IgD-negative memory B cell (primary cell): ENCODE results near the gene NINL. TPM values are rescaled to one million over a fixed set of nuclear protein-coding genes. Genes with fewer than 3 reads are reported as not detected.
A peak's percentile ranks its signal among the peaks of the same experiment; 100 is the strongest.

Experiments used
- H3K27ac Mint-ChIP-seq, 3 donors: one replicate each; pipeline ENCODE4 v1.8.0; 2020 to 2022; ENCODE audit warnings: mild to moderate bottlenecking in 3 of 3, mixed read lengths in 3 of 3, moderate library complexity in 1 of 3
- H3K27me3 Mint-ChIP-seq: one replicate; pipeline ENCODE4 v1.8.0; 2021; ENCODE audit warnings: mixed read lengths
- H3K36me3 Mint-ChIP-seq: one replicate; pipeline ENCODE4 v1.8.0; 2020; ENCODE audit warnings: mild to moderate bottlenecking, mixed read lengths
- H3K4me1 Mint-ChIP-seq, 3 donors: one replicate each; pipeline ENCODE4 v1.8.0; 2020 to 2022; ENCODE audit warnings: mixed read lengths in 3 of 3, mild to moderate bottlenecking in 1 of 3
- H3K4me3 Mint-ChIP-seq, 4 donors: one replicate each; pipeline ENCODE4 v1.8.0; 2020 to 2022; ENCODE audit warnings: mild to moderate bottlenecking in 4 of 4, mixed read lengths in 4 of 4, moderate library complexity in 3 of 4
- H3K9me3 Mint-ChIP-seq, 3 donors: one replicate each; pipeline ENCODE4 v1.8.0; 2020 to 2021; ENCODE audit warnings: mixed read lengths in 3 of 3, mild to moderate bottlenecking in 1 of 3
- polyA plus RNA-seq: library from polyadenylated mRNA; unstranded; fragments of 300-500 nt; fragmentation: Illumina TruSeq; gene quantifications from one replicate; pipeline ENCODE4 v1.2.3, GENCODE V29; 2021

Gene NINL
- polyA plus RNA-seq, 1 donor from 2014 or later = 1.8 TPM

GRCh38 chr20:25459916-25460535, 125.3 kb downstream of the NINL start:
- no peaks in the 10 kb centered on the region for H3K9me3 Mint-ChIP-seq

GRCh38 chr20:25459111-25459830, 126.1 kb downstream of the NINL start:
- no peak overlapping the region for H3K4me3 Mint-ChIP-seq
- H3K4me1 Mint-ChIP-seq = peaks cover 0 to 3% (median 3%) of the 10 kb centered on the region in 3 donors
- H3K9me3 Mint-ChIP-seq = no peaks in the 10 kb centered on the region

More at GRCh38 chr20:25459916-25460535, 125.3 kb downstream of the NINL start:
- H3K27ac Mint-ChIP-seq = no peak overlapping the region
- no peak overlapping the region for H3K4me3 Mint-ChIP-seq
- H3K36me3 Mint-ChIP-seq = peaks cover 8% of the 10 kb centered on the region
- peaks cover 0 to 3% (median 3%) of the 10 kb centered on the region in 3 donors for H3K4me1 Mint-ChIP-seq
- peaks cover 4% of the 10 kb centered on the region for H3K27me3 Mint-ChIP-seq

DNA sequence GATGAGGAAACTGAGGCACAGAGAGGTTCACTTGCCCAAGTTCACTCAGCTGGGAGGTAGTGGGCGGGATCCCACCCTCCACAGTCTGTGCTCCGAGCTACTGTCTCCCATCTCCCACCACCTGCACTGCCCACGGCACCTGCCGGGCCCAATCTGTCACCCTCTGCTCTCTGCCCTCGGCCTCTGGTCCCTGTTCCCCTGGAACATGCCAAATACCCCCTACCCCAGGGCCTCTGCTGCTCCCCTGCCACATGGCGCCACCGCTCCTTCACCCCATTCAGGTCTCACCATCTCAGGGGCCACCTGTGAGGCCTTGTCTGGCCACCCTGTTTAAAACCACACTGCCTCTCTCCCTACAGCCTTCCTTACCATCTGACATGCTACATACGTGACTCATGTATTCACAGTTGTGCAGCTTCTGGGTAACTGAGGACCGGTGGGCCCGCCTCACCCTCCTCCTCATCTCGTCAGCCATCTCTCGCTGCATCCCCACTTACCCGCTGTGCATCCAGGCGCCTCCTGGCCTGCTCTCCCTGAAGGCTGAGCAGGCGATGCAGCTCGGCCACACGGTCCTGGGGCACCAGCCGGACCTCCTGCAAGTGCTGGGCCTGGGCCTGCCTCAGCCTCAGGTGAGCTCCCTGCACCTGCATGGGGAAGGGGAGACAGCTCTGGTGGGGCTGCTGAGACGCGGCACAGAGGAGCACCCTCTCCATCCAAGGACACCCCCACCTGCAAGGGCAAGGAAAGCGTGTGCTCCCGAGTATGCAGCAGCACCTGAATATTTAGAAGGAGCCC, 127.2 kb downstream of the NINL start:
- peaks cover 4% of the 10 kb centered on the region for H3K36me3 Mint-ChIP-seq
- no peak overlapping the region for H3K27ac Mint-ChIP-seq
- no peaks in the 10 kb centered on the region for H3K9me3 Mint-ChIP-seq
- no peaks in the 10 kb centered on the region for H3K27me3 Mint-ChIP-seq
- no peak overlapping the region for H3K4me3 Mint-ChIP-seq
- H3K4me1 Mint-ChIP-seq = peaks cover 0 to 3% (median 3%) of the 10 kb centered on the region in 3 donors

More at GRCh38 chr20:25459111-25459830, 126.1 kb downstream of the NINL start:
- H3K27me3 Mint-ChIP-seq = peaks cover 2% of the 10 kb centered on the region
- H3K27ac Mint-ChIP-seq = no peak overlapping the region
- H3K36me3 Mint-ChIP-seq = peaks cover 4% of the 10 kb centered on the region

GRCh38 chr20:25454153-25454900, 131.0 kb downstream of the NINL start:
- Mint-ChIP-seq H3K9me3 (peaks cover 0 to 4% (median 0%) of the 10 kb centered on the region in 3 donors), H3K4me3 (no peak overlapping the region), H3K4me1 (no peaks in the 10 kb centered on the region), H3K27ac (no peak overlapping the region), H3K27me3 (no peaks in the 10 kb centered on the region), H3K36me3 (peaks cover 4% of the 10 kb centered on the region)

DNA sequence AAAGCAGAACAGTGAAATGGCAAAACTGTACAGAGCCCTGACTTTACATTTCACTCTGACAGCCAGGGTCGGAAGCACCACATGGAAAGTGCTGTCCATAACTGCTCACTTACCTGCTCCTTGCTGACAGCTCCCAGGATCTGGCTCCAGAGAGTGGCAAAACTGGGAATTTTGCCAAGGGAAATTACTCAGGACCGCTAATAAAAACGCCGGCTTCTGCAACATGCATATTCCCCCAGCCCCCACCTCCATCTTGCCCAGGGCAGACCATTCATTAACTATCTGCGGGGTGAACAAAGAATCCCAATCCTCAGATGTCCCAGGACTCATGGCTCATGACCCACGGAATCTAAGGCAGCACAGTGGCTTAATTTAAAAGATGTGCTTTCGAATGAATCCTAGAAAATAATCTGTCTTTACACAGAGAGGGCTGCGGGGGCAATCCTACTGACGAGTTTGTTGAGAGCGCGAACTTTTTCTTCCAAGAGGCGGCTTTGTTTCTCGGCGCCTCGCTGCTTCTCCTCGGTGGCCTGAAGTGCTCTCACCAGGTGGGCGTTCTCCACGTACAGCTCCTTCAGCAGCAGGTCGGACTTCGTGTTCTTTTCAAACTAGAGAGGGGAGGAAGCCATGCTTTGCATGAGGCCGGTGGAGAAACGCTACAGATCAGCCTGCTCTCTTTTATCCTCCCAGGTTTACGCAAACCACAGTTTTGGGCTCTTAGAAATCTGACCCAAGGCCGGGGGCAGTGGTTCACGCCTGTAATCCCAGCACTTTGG, 132.1 kb downstream of the NINL start:
- Mint-ChIP-seq H3K4me1 (no peaks in the 10 kb centered on the region), H3K36me3 (peaks cover 4% of the 10 kb centered on the region), H3K4me3 (no peak overlapping the region), H3K27me3 (no peaks in the 10 kb centered on the region), H3K27ac (no peak overlapping the region), H3K9me3 (peaks cover 0 to 8% (median 4%) of the 10 kb centered on the region in 3 donors)

DNA sequence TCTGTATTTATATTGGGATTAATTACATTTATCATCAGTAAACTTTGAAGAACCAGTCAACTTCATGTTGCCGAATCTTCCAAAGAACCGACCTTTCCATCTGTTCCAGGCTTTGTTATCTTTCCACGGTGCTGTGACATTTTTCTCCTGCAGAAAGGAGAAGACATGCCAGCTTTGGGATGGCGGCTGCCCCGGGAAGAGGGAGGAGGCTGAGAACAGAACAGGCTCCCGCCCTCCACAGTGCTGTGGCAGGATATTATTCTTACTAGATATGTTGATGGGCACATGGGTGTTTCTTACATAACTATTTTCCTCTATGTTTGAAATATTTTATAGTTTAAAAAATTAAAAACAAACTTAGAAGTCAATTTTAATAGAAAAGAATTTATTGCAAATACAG, 133.0 kb downstream of the NINL start:
- Mint-ChIP-seq H3K4me3 (no peak overlapping the region), H3K36me3 (peaks cover 4% of the 10 kb centered on the region), H3K4me1 (no peaks in the 10 kb centered on the region), H3K27me3 (no peaks in the 10 kb centered on the region), H3K9me3 (peaks cover 0 to 9% (median 4%) of the 10 kb centered on the region in 3 donors), H3K27ac (no peak overlapping the region)

DNA sequence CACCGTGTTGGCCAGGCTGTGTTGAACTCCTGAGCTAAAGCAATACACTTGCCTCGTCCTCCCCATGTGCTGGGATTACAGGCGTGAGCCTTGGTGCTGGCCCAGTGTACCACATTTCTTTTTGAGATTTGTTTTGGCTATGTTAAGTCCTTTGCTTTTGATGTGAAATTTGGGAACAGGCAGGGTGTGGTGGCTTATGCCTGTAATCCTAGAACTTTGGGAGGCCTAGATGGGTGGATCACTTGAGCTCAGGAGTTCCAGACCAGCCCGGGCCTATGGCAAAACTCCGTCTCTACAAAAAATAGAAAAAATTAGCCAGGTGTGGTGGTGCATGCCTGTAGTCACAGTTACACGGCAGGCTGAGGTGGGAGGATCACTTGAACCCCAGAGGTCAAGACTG, 137.7 kb downstream of the NINL start:
- Mint-ChIP-seq H3K27me3 (no peaks in the 10 kb centered on the region), H3K4me3 (no peak overlapping the region), H3K27ac (no peak overlapping the region), H3K9me3 (peaks cover 0 to 9% (median 4%) of the 10 kb centered on the region in 3 donors), H3K36me3 (no peaks in the 10 kb centered on the region), H3K4me1 (no peaks in the 10 kb centered on the region)

DNA sequence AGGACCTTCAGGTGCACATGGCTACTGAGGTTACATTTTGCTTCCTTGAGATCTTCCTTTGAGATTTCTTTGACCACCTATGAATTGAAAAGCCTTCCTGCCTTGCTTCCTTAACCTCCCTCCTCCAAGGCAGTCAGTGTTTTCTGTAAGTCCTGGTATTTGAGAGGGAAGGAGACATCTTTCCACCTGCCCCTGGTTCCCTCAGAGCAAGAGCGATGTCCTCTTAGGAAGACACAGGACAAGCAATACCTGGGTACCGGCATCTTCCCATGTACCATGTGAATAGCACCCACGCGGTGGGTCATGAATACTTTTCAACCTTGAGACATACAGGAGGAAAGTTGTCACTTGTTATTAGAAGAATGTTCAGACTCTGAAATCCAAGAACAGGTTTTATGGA, 140.8 kb downstream of the NINL start:
- H3K36me3 Mint-ChIP-seq = no peaks in the 10 kb centered on the region
- H3K27me3 Mint-ChIP-seq = no peaks in the 10 kb centered on the region
- peaks cover 0 to 1% (median 0%) of the 10 kb centered on the region in 3 donors for H3K4me1 Mint-ChIP-seq
- H3K9me3 Mint-ChIP-seq = peaks cover 0 to 9% (median 0%) of the 10 kb centered on the region in 3 donors
- no peak overlapping the region for H3K4me3 Mint-ChIP-seq
- H3K27ac Mint-ChIP-seq = no peak overlapping the region

- H3K27me3 Mint-ChIP-seq = no peaks in the 10 kb centered on the region
- H3K27ac Mint-ChIP-seq = peak overlapping the region in 1 of 3 donors; percentile 19
- H3K9me3 Mint-ChIP-seq = no peaks in the 10 kb centered on the region
- peak overlapping the region in 2 of 4 donors; percentile 26 to 56 for H3K4me3 Mint-ChIP-seq
- peaks cover 2% of the 10 kb centered on the region for H3K36me3 Mint-ChIP-seq
- peaks cover 6 to 7% (median 7%) of the 10 kb centered on the region in 3 donors for H3K4me1 Mint-ChIP-seq
These were observed 146.0 kb downstream of the NINL start for GRCh38 chr20:25439328-25439727.

- Mint-ChIP-seq H3K27me3 (no peaks in the 10 kb centered on the region), H3K9me3 (no peaks in the 10 kb centered on the region), H3K4me3 (no peak overlapping the region), H3K4me1 (peaks cover 6 to 7% (median 7%) of the 10 kb centered on the region in 3 donors), H3K36me3 (peaks cover 2% of the 10 kb centered on the region), H3K27ac (no peak overlapping the region)
These were observed 148.2 kb downstream of the NINL start for GRCh38 chr20:25437153-25437581.

DNA sequence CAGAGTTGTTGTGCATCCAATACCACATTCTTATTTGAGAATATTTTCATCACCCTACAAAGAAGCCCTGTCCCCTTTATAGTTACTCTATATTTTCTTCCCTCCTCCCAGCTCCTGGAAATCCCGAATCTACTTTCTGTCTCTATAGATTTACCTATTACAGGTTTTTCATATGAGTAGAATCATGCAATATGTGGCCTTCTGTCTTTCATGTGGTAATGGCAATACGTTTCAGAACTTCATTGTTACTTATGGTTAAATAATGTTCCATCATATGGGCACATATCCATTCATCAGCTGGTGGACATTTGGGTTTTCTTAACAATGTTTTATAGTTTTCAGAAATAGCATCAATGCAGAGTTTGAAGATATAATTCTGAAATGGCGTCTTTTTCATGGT, 160.8 kb downstream of the NINL start:
- Mint-ChIP-seq H3K4me3 (no peak overlapping the region), H3K4me1 (no peaks in the 10 kb centered on the region), H3K36me3 (peaks cover 2% of the 10 kb centered on the region), H3K27ac (no peak overlapping the region), H3K9me3 (no peaks in the 10 kb centered on the region), H3K27me3 (no peaks in the 10 kb centered on the region)

DNA sequence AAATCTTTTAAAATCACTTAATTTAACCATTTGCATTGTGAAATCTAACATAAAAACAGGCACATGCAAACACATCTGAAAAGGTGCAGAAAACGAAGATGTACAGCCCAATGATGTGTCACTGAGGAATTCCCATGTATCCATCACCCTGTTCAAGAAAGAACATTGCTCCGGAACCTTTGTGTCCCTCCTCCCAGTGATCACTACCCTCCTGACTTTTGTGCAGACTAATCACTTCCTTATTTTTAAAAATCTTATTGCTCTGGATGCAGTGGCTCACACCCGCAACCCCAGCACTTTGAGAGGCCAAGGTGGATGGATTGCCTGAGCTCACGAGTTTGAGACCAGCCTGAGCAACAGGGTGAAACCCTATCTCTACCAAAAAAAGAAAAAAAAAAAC, 163.3 kb downstream of the NINL start:
- H3K36me3 Mint-ChIP-seq = no peaks in the 10 kb centered on the region
- no peaks in the 10 kb centered on the region for H3K27me3 Mint-ChIP-seq
- H3K27ac Mint-ChIP-seq = no peak overlapping the region
- no peaks in the 10 kb centered on the region for H3K4me1 Mint-ChIP-seq
- no peaks in the 10 kb centered on the region for H3K9me3 Mint-ChIP-seq
- H3K4me3 Mint-ChIP-seq = no peak overlapping the region

DNA sequence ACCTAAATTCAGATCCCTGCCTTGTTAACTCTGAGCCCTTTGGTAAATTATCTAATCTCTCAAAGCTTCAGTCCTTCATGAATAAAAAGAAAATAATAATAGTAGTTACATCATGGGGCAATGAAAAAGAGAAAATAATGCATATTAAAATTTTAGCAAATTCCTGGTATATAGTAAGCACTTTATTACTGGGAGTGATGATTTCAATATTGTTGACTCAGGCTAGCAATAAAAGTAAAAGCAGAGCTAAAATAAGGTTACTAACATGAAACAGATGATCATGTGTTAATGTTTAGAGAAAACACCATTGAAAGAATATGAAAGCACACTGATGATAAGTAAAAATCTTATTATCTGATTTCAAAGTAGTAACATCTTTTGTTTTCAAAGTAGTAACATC, 164.2 kb downstream of the NINL start:
- no peak overlapping the region for H3K4me3 Mint-ChIP-seq
- H3K27me3 Mint-ChIP-seq = no peaks in the 10 kb centered on the region
- no peaks in the 10 kb centered on the region for H3K36me3 Mint-ChIP-seq
- H3K4me1 Mint-ChIP-seq = no peaks in the 10 kb centered on the region
- no peak overlapping the region for H3K27ac Mint-ChIP-seq
- no peaks in the 10 kb centered on the region for H3K9me3 Mint-ChIP-seq

- Mint-ChIP-seq H3K27me3 (no peaks in the 10 kb centered on the region), H3K4me3 (no peak overlapping the region), H3K27ac (no peak overlapping the region), H3K9me3 (no peaks in the 10 kb centered on the region), H3K36me3 (no peaks in the 10 kb centered on the region), H3K4me1 (no peaks in the 10 kb centered on the region)
These were observed 166.6 kb downstream of the NINL start for GRCh38 chr20:25418776-25419175.
